IPS-20b (cell line): Measurements from ENCODE around the gene SLC35F3.

Experiments used
- H3K27ac ChIP-seq: one replicate; pipeline ENCODE4 v1.5.1; 2013; ENCODE audit warnings: low read length
- H3K27me3 ChIP-seq: 2 replicates; pipeline ENCODE4 v1.6.1; 2013; ENCODE audit warnings: mild to moderate bottlenecking, low read length, inconsistent platforms; ENCODE audit not compliant: insufficient read depth
- H3K36me3 ChIP-seq: 2 replicates; pipeline ENCODE4 v1.6.1; 2013; ENCODE audit warnings: low read depth, mild to moderate bottlenecking, inconsistent platforms, low read length, moderate library complexity; ENCODE audit not compliant: insufficient read depth
- H3K4me1 ChIP-seq: 2 replicates; pipeline ENCODE4 v1.6.1; 2013; ENCODE audit warnings: mild to moderate bottlenecking, control low read depth, inconsistent platforms, low read length, moderate library complexity; ENCODE audit not compliant: insufficient read depth
- H3K4me3 ChIP-seq: 2 replicates; pipeline ENCODE4 v1.5.1; 2013; ENCODE audit warnings: mild to moderate bottlenecking, low read length, inconsistent platforms
- H3K9ac ChIP-seq: 2 replicates; pipeline ENCODE4 v1.6.1; 2013; ENCODE audit warnings: low read depth, mild to moderate bottlenecking, inconsistent platforms, low read length, moderate library complexity
- H3K9me3 ChIP-seq: 2 replicates; pipeline ENCODE4 v1.6.1; 2013; ENCODE audit warnings: mild to moderate bottlenecking, low read depth, low read length, inconsistent platforms; ENCODE audit not compliant: insufficient read depth

Gene SLC35F3

DNA sequence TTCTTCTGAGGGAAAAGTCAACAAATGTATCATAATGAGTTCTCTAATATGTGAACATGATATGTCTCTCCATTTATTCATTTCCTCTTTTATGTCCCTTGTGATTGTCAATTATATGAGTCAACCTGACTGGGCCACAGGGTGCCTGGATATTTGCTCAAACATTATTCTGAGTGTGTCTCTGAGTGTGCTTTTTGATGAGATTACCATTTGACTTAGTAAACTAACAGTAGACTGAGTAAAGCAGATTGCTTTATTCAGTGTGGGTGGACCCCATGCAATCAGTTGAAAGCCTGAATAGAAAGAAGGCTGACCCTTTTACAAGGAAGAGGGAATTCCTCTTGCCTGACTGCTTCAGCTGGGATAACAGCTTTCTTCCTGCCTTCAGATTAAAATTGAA, 142.6 kb downstream of the SLC35F3 start:
- Histone ChIP-seq H3K4me1 (no peaks in the 10 kb centered on the region), H3K27ac (no peak overlapping the region), H3K9me3 (no peaks in the 10 kb centered on the region; the same call in 1 of the 2 replicates), H3K4me3 (no peak overlapping the region), H3K36me3 (no peaks in the 10 kb centered on the region), H3K27me3 (no peaks in the 10 kb centered on the region), H3K9ac (no peak overlapping the region)

DNA sequence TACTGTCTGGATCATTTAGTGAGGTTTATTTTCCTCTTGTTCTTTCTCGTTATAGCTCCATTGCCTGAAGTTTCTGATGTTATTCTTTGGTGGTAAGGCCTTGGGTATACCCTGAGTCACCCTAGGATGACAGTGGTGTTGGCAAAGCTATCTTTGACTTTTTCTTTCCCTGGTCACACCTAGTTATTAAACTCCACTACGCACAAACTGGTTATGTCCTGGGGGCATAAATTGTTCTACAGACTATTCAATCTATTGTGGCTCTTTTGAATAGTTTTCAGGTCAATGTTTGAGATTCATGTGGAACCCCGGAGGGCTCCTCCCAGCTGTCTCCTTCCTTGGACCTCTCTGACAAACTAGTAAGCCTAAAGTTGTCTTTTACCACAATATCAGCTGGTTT, 157.7 kb downstream of the SLC35F3 start:
- H3K36me3 ChIP-seq, result no peaks in the 10 kb centered on the region
- no peak overlapping the region for H3K9ac ChIP-seq
- H3K27ac ChIP-seq, result no peak overlapping the region
- peaks cover 12% of the 10 kb centered on the region; the same call in 1 of the 2 replicates for H3K9me3 ChIP-seq
- H3K4me3 ChIP-seq, result no peak overlapping the region
- H3K27me3 ChIP-seq, result no peaks in the 10 kb centered on the region
- no peaks in the 10 kb centered on the region for H3K4me1 ChIP-seq

DNA sequence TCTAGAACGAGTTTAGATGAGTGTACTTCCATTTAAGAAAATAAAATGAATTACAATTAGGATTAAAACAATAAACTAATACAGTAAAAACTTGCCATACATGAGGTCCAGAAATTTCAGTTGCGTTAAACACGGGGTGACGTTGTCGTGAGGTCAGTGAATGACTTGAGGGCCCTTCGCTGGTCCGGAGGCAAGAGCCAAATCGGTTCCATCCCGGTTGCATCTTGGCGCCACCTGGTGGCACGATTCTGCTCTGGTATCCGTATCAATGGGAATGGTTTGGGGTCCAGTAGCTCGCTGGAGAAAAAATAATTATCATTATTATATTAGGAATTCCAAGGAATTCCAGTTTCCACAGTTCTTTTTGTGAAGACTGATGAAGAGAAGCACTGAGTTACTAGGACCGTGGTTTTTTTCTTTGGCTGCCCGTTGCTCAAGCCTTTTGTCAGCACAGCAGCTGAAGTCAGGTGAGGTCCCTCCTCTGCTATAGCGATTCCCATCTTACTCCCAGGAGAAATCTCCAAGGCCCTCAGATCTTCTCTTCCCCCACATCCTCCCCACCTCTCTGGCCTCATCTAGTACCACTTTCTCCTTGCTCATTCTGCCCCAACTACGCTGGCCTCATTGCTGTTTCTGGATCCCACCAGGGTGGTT, 161.4 kb downstream of the SLC35F3 start:
- H3K9me3 ChIP-seq, result peaks cover 9% of the 10 kb centered on the region; the same call in 1 of the 2 replicates
- H3K4me1 ChIP-seq, result no peaks in the 10 kb centered on the region
- no peak overlapping the region for H3K9ac ChIP-seq
- no peaks in the 10 kb centered on the region for H3K36me3 ChIP-seq
- H3K27me3 ChIP-seq, result no peaks in the 10 kb centered on the region
- no peak overlapping the region for H3K27ac ChIP-seq
- H3K4me3 ChIP-seq, result no peak overlapping the region

DNA sequence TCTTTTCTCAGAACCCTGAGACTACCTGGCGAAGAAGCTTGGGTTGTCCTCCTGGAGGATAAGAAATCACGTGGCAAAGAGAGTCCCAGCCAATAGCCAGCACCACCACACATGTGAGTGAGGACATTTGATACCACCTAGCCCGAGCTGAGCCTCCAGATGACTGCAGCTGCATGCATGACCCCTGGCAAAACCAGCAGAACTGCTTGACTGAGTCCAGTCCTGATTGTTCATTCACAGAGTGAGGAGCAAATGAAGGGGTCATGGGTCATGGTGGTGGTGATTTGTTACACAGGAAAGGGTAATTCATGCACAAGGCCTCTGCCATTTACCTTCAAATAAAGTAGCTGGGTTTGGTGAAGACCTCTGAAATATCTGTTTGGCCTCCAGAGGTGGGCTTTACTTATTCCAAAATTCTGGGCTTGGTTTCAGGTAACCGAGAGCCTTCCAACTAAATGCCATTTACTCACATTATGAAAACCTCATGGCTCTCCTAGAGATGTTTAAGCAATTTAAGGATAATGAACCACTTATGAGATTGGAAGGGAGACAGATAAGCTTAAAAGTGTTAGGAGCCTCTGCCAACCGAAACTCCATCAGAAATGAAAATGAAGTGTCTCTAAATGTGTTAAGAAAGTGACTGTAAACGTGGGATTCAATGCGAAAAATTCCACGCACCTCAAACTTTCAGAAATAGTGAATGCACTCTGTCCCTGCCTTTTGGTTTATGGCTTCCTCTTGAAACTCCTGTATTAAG, 163.3 kb downstream of the SLC35F3 start:
- no peaks in the 10 kb centered on the region for H3K4me1 ChIP-seq
- H3K9me3 ChIP-seq, result no peaks in the 10 kb centered on the region
- no peak overlapping the region for H3K27ac ChIP-seq
- H3K9ac ChIP-seq, result no peak overlapping the region
- no peak overlapping the region for H3K4me3 ChIP-seq
- no peaks in the 10 kb centered on the region for H3K36me3 ChIP-seq
- no peaks in the 10 kb centered on the region for H3K27me3 ChIP-seq

DNA sequence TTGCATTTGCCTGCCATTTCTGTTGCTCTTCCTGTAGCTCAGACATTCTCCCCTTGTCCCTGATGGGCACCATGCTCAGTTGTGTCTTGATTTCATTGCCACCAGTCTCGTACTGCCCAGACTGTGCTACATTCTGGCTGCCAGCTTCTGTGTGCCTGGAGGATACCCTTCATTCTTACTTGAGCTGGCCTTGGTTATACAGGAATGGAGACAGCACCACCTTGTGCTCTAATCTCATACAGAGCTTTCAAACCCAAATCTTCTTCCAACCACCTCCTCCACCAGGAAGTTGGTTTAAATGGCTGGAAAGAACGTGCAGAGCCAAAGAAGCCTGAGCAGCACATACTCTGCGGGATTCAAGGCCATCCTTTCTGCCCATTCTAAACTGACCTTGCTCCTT, 165.3 kb downstream of the SLC35F3 start:
- H3K27ac ChIP-seq, result no peak overlapping the region
- H3K4me1 ChIP-seq, result peaks cover 2% of the 10 kb centered on the region; the same call in 1 of the 2 replicates
- H3K4me3 ChIP-seq, result no peak overlapping the region
- H3K27me3 ChIP-seq, result no peaks in the 10 kb centered on the region
- no peaks in the 10 kb centered on the region for H3K9me3 ChIP-seq
- H3K9ac ChIP-seq, result no peak overlapping the region
- H3K36me3 ChIP-seq, result no peaks in the 10 kb centered on the region

DNA sequence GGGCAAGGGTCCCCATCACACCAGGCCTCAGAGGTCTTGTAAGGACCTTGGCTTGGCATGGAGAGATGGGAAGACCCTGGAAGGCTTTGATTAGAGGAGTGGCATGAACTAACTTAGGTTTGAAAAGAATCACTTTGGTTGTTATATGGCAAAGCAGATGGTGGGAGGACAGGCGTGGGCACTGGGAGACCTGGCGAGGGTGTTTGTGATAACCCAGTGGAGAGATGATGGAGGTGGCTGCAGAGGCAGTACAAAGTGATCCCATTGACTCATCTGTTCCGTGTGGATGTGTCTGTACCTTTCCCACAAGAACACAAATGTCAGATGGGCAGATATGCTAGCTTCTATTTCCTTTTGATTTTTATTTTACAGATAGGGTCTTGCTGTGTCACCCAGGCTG, 168.3 kb downstream of the SLC35F3 start:
- H3K4me1 ChIP-seq, result peaks cover 7% of the 10 kb centered on the region; the same call in 1 of the 2 replicates
- no peak overlapping the region for H3K4me3 ChIP-seq
- no peaks in the 10 kb centered on the region for H3K27me3 ChIP-seq
- H3K27ac ChIP-seq, result no peak overlapping the region
- H3K36me3 ChIP-seq, result no peaks in the 10 kb centered on the region
- H3K9ac ChIP-seq, result no peak overlapping the region
- no peaks in the 10 kb centered on the region for H3K9me3 ChIP-seq

DNA sequence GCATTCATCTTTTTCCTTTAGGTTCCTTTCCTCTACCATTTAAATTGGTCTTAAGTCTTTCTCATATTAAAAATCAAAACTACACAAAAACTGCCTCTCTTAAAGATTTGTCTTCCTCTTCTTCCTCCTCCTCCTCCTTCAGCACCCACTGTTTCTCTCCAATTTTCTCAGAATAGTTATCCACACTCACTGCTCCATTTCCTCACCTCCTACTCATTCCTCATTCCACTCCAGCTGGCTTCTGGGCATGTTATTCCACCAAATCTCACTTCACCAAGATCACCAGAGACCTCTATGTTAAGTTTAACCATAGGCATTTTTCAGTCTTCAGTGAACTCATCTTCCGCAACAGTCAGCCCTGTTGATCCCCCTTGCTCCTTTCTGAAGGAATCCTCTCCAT, 173.7 kb downstream of the SLC35F3 start:
- H3K27ac ChIP-seq, result no peak overlapping the region
- H3K9ac ChIP-seq, result no peak overlapping the region
- H3K36me3 ChIP-seq, result no peaks in the 10 kb centered on the region
- H3K4me3 ChIP-seq, result no peak overlapping the region
- H3K27me3 ChIP-seq, result no peaks in the 10 kb centered on the region
- no peaks in the 10 kb centered on the region for H3K9me3 ChIP-seq
- H3K4me1 ChIP-seq, result peaks cover 7% of the 10 kb centered on the region; the same call in 1 of the 2 replicates

DNA sequence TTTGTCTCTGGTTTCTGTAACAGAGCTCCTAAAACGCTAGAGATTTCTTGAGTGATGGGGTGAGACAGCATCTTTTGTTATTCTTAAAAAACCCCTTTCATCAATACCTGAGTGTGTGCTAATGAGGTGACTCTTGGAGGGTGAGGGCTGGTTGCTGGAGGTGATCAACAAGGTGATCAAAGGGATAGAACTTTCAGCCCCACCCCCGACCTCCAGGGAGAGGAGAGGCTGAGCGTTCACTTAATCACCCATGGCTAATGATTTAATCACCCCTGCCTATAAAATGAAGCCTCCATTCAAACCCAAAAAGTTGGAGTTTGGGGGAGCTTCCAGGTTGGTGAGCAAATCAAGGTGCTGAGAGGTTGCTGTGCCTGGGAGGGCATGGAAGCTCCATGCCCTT, 175.4 kb downstream of the SLC35F3 start:
- H3K4me1 ChIP-seq, result peaks cover 4% of the 10 kb centered on the region; the same call in 1 of the 2 replicates
- H3K36me3 ChIP-seq, result no peaks in the 10 kb centered on the region
- H3K4me3 ChIP-seq, result no peak overlapping the region
- H3K27me3 ChIP-seq, result no peaks in the 10 kb centered on the region
- H3K9ac ChIP-seq, result no peak overlapping the region
- H3K27ac ChIP-seq, result no peak overlapping the region
- H3K9me3 ChIP-seq, result no peaks in the 10 kb centered on the region

DNA sequence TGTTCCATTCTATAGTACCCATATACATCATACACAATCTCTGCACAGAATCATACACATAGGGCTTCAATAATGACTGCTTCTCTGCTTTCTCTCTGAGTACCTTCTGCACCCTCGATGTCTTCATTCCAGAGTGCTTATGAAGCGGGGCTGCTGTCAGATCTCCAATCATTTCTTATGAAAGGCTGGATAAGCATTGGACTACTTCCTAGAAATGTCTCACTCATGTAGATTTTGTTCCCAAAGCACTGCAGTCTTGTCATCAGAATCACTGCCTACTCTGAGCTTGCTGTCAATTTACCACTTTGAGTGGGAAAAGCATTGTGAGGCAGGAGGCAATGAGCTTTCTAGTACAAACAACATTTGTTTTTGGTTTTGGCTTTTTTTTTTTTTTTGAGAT, 179.0 kb downstream of the SLC35F3 start:
- Histone ChIP-seq H3K9ac (no peak overlapping the region), H3K4me3 (no peak overlapping the region), H3K27me3 (no peaks in the 10 kb centered on the region), H3K36me3 (no peaks in the 10 kb centered on the region), H3K9me3 (no peaks in the 10 kb centered on the region), H3K27ac (no peak overlapping the region), H3K4me1 (no peaks in the 10 kb centered on the region)

DNA sequence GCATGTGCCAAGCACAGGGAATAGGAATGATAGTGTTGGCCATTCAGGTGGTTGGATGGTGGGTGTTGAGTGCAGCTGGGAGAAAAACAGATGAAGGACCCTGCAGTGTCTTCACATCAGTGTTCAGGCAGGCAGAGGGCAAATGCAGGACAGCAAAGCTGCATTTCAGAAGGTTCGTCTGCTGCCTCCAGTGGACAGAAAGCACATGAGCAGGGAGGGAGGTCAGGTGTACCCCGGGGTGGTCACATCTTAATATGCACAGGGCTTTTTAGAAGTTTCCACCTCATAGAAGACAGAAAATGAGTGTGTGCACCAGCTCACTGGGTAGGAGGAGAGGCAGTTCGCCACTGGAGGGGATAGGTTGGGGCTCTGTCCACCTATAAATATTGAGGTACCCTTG, 184.9 kb downstream of the SLC35F3 start:
- Histone ChIP-seq H3K4me3 (no peak overlapping the region), H3K36me3 (no peaks in the 10 kb centered on the region)

DNA sequence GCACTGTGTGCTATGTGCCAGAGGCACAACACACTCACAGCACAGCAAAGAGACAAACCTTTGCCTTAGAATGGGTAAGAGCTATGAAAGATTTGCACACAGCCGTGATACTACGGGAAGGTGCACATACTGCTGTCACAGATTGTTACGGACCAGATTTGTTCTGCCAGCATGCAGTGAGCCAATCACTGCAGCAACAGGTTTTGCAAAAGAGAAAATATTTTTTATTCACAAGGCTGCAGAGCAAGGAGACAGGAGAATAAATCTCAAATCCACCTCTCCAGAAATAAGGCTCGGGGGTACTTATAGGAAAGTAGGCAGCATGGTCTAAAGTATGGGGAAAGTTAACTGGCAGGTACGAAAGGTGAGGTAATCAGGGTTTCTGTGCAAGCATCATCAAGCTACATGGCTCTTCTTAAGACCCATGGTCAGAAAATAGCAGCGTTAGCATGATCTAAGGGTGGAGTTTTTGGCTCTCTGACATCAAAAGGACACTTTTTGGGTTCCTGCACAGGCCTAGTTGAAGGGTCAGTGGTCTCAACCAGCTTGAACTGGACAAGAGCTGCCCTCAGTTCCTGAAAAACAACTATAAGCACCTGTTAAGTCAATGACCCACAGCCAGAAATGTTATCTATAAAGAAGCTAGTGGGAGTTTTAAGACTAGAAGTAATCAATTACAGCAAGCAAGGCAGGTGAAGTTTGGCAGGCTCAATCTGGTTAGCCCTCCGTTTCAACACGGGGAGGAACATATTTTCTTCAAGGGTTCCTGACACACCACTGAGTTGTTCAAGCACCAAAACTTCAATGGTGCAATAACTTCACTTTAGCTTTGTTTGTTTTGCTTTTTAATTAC, 186.0 kb downstream of the SLC35F3 start:
- H3K4me1 ChIP-seq, result no peaks in the 10 kb centered on the region
- H3K36me3 ChIP-seq, result no peaks in the 10 kb centered on the region
- H3K9me3 ChIP-seq, result no peaks in the 10 kb centered on the region
- no peaks in the 10 kb centered on the region for H3K27me3 ChIP-seq
- H3K27ac ChIP-seq, result no peak overlapping the region
- no peak overlapping the region for H3K9ac ChIP-seq
- no peak overlapping the region for H3K4me3 ChIP-seq

More for the DNA sequence above, 184.9 kb downstream of the SLC35F3 start:
- Histone ChIP-seq H3K27me3 (no peaks in the 10 kb centered on the region), H3K9me3 (no peaks in the 10 kb centered on the region), H3K9ac (no peak overlapping the region), H3K27ac (no peak overlapping the region), H3K4me1 (no peaks in the 10 kb centered on the region)
